ENCODE results near the gene GUCA2A.

The GUCA2A gene

DNA sequence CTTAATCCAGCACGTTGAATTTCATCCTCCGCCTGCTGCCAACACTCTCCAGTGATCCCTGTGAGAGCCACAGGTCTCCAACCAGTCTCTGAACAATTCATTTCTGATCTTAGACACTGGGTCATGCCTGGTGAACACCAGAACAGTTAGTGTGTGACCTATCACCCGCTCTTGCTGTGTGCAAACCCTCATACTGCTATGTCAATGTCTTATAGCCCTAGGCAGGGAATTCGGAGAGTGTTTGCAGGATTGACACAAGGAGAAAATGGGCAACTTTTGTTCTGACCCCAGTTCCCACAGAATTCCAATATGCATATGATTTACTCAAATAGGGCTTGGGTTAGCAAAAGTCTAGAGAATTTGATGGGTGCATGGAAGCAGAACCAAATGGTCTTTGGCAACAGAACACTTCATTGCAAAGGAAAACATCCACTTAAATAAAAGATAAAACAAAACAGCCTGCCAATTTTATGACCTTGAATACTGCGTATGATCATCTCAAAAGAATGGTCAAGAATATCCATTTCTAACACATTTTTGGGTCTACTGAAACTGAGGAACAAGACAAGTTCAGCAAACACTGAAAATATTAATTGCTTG is 34.4 kb downstream of the GUCA2A start:
- DNase-seq (ENCODE audit: low read depth) = no peak

DNA sequence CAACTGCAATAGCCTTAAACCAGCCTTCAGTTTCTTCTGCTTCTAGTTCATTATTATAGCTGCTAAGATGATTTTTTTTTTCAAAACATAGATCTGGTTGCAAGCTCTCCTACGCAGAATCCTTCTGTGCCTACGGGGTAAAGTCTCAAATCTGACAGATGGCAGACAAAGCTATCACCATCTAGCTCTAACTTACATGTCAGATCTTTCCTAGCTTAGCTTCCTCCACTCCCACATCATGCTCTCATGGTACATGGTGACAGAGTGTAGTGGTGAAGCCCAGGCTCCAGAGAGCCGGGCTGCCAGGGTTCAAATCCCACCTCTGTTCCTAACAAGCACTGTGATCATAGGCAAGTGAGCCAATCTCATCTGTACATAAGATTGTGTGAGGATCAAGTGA is 35.6 kb downstream of the GUCA2A start:
- no peak for DNase-seq (ENCODE audit: low read depth)

- no peak for DNase-seq (ENCODE audit: low read depth)
These were observed 36.0 kb downstream of the GUCA2A start for GRCh38 chr1:42128499-42128898.

DNA sequence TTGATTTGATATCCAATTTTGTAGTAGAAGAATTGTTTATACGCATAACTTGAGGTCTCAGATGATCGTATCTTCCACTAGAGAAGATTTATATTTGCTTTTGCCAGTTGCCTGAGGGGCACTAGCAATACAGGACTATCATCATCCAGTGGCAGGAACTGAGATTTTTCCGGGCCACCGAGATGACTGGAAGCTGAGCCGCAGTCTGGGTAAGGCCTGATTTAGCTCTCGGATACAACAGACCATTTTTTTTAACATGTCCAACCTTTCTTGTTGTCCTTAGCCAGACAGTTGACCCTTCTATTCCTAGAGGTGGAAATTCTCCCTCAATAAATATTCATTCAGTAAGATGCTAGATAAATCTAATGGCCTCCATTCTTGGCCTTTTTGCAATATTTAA is 36.8 kb downstream of the GUCA2A start:
- DNase-seq (ENCODE audit: low read depth) = no peak

DNA sequence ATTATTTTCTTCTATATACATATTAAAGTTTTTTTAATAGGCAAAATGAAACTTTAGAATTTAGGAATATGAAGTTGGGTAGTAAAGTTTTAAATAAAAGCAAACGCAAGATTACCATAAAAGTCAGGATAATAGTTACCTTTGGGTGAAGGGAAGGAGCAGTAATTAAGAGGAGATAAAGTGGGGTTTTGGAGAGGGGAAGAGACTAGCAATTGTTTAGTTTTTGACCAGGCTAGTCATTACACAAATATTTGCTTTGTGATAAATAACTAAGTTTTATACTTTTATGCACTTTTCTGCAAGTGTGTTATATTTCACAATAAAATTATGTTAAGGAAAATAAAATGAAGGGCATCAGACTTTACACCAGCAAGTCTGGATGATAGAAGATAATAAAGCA is 39.0 kb downstream of the GUCA2A start:
- DNase-seq (ENCODE audit: low read depth) = no peak

DNA sequence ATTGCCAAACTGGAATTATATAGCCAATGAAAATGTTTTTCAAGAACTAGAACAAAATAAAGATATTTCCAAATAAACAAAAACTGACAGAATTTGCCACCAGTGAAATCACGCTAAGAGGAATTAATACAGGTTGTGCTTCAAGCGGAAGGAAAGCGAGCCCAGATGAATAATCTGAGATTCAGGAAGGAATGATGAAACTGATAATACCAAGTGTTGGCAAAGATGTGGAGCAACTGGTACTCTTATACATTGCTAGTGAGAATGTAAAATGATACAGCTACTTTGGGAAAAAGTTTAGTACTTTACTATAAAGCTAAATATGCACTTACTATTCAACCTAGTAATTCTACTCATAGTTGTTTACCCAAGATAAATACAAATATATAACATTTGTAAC is 42.1 kb downstream of the GUCA2A start:
- no peak for DNase-seq (ENCODE audit: low read depth)

DNA sequence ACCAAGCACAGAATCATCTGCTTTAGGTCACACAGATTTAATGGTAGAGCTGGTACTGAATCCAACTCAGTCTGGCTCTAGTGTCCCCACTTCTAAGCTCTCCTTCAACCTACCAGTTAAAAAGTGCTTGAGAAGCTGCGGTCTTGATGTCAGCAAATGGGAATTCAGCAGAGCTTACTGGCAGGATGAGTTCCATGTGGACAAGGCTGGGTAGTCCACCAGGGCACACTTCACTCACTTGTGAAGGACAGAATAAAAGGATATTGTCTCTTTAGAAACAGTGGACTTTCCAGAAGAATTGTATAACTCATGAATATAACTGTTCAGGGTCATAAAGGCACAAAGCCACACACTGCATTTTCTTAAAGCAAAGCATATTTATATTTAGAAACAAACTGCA is 46.4 kb downstream of the GUCA2A start:
- DNase-seq (ENCODE audit: low read depth) = no peak

- DNase-seq (ENCODE audit: low read depth) = no peak
These were observed 47.3 kb downstream of the GUCA2A start for GRCh38 chr1:42117214-42117613.

DNA sequence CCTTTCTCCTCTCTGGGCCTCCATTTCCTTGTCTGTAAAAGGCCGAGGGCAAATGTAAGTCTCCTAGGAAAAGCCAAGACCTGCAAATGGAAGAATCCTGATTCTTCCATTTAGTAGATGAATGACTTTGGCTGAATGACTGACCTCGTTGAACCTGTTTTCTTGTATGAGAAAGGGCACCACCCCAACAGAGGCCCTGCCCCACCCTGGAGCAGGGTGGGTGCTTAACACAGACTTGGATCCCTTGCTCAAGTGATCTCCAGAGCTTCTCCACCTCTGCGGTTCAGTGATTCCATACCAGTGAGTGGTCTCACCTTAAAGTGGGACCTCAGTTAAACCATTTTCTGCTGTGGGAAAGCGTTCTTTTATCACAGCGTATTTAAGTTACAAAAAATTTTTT is 50.3 kb downstream of the GUCA2A start:
- DNase-seq (ENCODE audit: low read depth) = no peak
